NCI-H2227 (cell line): ENCODE results near the gene DCHS1.
"Not testable (repeated sequence)": the region's sequence is repeated elsewhere in the genome, so short reads cannot be mapped to it uniquely, and the experiment has no call there.

Experiments
- DNase-seq: peaks from one replicate; lab custom pipeline; 2025; ENCODE audit not compliant: unreplicated experiment; lab: John Stamatoyannopoulos, UW

Gene DCHS1, protein sequence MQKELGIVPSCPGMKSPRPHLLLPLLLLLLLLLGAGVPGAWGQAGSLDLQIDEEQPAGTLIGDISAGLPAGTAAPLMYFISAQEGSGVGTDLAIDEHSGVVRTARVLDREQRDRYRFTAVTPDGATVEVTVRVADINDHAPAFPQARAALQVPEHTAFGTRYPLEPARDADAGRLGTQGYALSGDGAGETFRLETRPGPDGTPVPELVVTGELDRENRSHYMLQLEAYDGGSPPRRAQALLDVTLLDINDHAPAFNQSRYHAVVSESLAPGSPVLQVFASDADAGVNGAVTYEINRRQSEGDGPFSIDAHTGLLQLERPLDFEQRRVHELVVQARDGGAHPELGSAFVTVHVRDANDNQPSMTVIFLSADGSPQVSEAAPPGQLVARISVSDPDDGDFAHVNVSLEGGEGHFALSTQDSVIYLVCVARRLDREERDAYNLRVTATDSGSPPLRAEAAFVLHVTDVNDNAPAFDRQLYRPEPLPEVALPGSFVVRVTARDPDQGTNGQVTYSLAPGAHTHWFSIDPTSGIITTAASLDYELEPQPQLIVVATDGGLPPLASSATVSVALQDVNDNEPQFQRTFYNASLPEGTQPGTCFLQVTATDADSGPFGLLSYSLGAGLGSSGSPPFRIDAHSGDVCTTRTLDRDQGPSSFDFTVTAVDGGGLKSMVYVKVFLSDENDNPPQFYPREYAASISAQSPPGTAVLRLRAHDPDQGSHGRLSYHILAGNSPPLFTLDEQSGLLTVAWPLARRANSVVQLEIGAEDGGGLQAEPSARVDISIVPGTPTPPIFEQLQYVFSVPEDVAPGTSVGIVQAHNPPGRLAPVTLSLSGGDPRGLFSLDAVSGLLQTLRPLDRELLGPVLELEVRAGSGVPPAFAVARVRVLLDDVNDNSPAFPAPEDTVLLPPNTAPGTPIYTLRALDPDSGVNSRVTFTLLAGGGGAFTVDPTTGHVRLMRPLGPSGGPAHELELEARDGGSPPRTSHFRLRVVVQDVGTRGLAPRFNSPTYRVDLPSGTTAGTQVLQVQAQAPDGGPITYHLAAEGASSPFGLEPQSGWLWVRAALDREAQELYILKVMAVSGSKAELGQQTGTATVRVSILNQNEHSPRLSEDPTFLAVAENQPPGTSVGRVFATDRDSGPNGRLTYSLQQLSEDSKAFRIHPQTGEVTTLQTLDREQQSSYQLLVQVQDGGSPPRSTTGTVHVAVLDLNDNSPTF (N-terminal part only)

DNA sequence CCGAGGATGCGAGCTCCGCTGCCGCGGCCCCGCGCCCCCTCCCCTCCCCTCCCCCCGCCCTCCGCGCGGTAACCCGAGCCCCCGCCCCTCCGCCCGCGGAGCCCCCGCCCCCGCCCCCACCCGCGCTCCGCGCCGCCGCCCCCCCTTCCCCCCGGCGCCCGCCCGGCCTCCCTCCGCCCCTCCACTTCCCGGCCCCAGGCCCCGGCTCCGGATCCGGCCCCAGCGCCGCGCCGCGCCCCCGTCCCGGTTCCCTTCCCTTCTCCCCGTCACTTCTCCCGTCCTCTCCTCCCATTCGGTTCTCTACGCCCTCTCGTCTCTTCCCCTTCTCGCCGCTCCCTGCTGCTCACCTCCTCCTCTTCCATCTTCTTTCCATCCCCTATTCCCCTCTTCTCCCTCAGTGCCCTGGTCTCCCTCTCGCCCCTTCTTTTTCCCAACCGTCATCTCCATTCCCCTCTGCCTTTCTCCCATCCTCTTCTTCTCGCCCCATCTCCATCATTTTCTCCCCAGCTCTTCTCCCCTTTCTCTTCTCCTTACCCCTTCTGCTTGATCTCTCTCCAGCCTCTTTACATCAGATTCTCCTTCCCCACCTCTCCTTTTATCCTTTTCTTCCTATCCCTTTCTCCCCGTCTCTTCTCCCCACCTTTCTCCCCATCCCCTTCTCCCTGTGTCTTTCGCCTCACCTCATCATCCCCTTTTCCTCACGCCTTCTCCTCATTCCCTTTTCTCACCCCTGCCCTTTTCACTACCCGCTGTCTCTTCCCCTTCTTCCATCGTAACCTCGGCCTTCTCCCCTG is at the start of gene DCHS1:
DCHS1 (minus strand) TSS at position 20 of the 794 bp plus-strand sequence. CDS start 14,196 bp downstream, outside the sequence.
- DNase-seq, result peak; percentile 71

DNA sequence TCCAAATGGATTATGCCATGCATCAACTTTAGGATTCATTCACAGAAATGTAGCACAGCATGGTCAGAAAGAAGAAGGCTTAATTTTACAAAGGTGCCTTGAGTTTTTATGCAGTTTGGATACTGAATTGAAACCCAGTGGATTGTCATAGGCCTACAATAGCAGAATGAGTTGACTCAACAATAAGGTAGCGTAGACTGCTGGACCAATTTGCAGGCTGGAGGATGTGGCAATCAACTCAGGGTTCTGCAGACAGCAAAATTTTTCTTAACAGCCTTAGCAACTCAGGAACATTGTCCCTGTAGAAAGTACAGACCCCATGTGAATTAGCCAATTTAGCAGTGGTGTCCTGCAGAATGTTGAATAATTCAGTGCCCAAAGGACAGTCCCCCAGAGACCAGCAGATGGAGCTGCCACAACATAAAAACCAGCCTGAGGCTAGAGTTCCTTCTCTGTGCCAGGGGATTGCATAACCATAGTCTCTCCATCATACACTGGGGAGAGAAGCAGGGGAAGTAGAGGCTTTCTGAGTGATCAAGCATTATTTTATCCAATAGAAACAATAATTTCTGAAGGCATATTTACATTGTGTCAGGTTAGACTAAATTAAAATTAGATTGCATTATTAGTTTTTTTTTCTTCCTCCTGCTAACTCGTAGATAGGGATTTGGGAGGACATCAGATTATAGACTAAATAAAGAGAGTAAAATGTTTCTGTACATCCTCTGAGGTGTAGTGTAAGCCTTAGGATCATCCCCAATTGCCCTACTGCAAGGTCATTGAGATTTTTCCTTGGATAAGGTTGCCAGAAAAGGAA is 47.8 kb upstream of the DCHS1 start:
- DNase-seq, result peak; percentile 50

DNA sequence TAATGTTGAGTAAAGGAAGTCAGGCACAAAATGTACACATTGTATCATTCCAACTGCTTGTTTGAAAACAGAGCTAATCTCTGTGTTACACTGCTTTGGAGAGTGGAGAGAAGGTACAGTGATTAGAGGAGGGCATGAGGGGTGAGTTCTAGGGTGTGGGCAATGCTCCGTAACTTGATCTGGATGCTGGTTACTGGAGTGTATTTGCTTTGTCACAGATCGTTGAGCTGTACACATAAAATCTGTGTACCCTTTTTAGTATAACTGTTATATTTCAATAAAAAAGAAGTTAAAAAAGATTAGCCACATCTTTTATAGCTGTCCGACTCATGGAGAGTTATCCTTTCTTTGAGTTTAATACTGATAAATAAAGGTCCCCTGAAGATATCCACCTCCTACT is 46.3 kb upstream of the DCHS1 start:
- DNase-seq, result not testable (repeated sequence)

DNA sequence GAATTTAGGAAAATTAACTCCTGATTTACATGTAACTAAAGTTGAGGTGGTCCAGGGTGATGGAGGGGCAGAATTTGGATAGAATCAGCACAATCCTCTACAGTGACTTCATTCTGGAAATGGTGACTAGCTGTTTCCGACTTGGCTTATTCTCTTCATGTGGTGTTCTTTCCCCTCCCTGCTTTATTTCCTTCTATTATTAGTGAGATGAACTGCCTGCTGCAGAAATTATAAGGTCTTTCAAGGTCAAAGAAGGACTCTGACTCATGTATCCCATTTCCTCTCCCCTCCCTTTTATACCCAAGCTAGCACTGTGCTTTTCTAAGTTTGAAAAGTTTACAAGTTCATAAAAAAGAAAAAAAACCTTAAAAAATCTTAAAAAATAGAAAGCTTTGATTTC is 39.8 kb upstream of the DCHS1 start:
- no peak for DNase-seq

DNA sequence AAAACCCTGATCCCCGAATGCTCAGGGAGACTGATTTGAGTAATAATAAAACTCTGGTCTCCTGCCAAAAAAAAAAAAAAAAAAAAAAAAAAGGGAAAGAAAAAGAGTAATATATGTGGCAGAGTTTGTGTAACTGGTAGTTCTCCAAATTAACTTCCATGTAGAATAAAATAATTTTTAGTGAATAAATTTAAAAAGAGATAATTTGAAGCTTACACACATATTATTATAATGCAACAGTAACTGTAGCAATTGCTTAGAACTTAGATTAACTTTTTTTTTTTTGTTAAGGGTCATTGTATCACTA is 38.6 kb upstream of the DCHS1 start:
- DNase-seq, result no peak

DNA sequence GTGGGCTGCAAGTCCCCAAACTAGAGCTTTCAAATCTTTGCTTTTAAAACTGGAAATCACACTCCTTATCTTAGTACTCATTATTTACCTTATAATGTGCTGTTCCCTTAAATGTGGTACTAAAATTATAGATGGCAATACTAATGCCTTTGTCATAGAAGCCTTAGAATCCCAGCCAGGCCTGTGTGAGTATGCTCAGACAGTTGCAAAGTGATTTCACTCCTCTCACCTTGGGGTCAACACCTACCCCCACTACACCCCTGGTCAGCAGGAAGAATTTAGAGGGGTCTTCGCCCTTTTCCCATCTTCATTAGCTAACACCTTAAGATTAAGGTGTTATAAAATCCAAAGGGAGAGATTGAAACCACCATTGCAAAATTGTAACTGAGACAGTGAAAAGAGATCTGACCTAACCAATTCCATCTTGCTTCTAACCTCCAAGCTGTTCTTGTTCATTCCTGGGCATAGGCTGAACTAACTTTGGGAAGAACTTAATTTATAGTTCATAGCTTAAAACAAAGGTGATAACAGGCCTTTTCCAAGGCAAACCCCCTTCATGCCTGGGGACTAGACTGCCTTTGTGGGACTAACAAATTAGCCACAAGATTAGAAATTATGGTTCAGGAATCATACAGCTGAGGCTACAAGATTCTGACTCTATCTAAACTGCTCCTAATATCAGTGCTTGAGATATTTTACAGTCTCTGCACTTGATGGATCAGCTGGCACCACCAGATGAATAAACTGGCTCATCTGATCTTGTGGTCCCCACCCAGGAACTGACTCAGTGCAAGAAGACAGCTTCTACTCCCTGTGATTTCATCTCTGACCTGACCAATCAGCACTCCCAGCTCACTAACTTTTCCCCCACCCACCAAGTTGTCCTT is 38.0 kb upstream of the DCHS1 start:
- no peak for DNase-seq

DNA sequence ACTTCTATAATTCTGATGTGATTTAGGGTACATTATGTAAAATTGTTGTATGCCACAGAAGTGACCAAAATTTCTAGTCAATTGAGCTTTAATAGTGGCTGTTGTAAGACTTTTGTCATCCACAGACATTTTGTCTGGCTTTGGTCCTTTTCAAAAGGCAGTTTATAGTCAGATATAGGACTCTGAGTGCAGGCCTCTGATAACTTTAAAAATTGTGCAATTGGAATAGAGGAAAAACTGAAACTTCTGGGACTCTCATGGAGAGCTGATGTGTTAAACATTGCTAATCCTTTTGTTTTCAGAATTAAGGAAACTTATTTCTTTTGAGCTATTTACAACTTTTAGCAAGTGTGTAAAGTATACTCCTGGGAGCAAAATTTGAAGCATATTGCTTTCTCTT is 36.5 kb upstream of the DCHS1 start:
- no peak for DNase-seq

DNA sequence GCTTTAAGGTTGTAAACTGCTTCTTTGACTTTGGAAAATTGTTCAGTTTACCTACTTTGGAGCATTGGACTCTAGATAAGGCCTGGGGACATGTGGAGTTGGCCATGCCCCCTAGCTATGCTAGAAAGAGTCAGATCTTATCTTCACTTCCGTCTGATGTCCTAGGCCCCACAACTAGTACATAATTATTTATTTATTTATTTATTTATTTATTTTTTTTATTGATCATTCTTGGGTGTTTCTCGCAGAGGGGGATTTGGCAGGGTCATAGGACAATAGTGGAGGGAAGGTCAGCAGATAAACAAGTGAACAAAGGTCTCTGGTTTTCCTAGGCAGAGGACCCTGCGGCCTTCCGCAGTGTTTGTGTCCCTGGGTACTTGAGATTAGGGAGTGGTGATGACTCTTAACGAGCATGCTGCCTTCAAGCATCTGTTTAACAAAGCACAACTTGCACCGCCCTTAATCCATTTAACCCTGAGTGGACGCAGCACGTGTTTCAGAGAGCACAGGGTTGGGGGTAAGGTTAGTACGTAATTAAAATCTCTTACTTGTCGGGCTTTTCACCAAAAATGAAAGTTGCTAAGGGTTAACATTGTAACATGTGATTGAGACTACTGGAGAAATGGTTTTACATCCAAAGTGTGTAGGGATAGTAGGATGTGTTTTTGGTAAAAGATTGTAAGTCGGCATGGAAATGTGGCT is 35.0 kb upstream of the DCHS1 start:
- DNase-seq, result not testable (repeated sequence)

DNA sequence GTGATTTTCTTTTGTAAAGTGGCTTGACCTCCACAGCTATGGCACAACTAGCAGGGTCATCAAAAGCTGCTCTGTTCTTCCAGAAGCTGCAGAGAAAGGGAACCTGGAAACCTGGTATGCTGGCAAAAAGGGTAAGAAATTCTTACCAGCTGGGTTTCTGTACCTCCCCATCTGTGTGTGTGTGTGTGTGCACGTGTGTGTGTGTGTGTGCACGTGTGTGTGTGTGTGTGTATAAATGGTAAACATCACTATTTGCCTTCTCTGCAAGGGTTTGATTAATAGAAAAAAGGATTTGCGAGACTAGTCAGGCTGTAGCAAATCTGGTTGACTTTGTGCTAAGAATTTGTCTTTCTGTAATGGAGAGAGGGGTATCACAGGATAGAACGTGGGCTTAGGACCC is 32.3 kb upstream of the DCHS1 start:
- DNase-seq, result no peak

DNA sequence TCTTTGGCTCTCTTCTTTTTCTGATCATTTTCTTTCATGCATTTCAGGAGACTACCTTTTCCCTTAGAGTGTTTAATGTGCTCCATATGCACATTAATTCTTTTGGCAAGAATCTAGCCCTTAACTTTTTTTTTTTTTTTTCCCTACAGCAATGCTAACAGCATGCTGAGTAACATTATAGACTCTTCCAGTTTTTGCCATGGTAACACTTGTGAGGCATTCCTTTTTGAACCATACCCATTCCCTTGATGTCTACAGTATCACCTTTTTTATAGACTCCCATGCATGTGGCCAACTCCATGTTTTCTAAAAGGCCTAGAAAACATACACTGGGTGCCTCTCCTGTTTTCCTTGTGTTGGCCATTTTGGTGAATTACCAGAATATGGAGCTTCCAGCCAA is 30.4 kb upstream of the DCHS1 start:
- DNase-seq, result no peak

DNA sequence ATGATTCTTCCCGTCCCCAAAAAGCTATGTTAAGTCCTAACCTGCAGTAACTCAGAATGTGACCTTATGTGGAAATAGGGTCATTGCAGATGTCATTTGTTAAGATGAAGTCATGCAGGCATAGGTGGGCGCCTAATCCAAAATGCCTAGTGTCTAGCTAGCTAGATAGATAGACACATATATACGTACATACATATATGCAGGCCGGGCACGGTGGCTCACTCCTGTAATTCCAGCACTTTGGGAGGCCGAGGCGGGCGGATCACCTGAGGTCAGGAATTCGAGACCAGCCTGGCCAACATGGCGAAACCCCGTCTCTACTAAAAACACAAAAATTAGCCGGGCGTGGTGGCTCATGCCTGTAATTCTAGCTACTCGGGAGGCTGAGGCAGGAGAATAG is 28.5 kb upstream of the DCHS1 start:
- not testable (repeated sequence) for DNase-seq

DNA sequence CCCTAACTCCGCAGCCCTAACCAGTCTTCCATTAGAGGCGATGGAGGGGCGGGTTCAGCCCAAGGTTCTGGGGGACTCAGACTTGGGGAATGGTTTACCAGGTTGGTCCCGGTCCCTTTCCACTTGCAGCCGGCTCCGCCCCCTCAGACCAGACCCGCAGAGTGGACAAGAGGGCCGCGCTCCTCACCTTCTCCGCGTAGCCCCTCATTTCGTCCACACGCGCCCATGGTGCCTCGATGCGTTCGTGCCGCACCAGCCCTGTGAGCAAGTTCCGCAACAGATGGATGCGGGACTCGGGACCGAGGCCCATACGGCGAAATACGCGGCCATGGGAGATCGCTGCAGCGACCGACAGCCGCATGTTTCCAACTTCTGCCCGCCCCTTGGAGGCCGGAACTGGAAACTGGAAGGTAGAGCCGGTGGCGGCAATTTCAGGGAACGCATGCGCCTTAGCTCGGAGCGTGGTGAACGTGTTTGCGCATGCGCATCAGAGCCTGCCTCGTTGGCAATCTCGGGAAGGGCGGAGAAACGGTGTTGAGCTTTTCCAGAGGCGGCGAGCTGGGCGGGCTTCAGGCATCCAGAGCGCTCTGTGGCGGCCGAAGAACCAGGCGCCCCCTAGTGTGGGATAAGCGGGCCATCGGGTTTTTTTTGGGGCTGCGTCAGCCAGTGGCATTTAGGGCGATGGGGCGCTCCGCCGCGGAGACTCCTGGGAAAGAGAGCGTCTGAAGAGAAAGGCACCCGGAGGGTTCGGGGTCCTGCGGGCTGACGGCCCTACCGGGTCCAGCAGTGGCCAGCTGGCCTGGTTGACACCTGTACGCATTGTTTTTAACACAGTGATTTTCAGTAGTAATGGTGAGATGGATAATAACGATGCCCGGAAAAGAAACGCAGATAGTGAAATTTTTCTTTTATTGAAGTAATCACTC is 27.6 kb upstream of the DCHS1 start, which contains the start of gene MRPL17:
MRPL17 (minus strand) TSS at position 405 of the 926 bp plus-strand sequence; CDS start at position 361, 44 bp downstream.
- peak; percentile 100 for DNase-seq

DNA sequence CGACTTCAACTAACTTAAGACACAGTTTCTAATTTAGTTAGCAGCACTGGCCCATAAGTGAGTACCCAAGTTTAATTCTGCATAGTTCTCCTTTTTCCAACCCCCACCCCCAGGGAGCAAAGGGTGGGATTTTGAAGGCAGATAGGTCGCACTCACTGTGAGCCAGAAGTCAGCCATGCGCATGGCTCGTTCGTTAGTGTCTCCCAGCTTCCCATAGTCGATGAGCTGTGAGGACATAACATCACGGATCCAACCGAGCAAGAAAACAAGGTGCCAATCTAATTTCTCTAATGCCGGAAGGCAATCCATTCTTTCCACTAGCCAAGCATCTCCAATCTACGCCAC is 27.0 kb upstream of the DCHS1 start:
- DNase-seq, result no peak

DNA sequence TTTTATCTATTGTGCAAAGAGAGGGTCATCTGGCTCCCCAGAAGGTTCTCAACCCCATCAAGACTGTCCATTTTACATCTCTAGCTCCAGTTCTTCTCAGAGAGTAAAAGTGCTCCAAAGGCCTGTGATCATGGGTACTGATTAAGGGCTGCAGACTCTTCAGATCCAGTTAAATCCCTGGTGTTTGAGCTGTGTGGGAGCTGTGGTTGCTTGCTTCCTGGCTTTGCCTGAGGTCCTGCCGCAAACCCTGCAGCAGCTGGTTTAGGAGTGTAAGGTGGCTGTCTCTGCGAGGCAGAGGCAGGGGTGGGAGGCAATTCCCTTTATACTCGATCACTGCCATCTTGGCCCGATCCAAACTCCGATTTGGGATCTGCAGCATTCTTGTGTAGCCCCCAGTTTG is 26.3 kb upstream of the DCHS1 start:
- no peak for DNase-seq

DNA sequence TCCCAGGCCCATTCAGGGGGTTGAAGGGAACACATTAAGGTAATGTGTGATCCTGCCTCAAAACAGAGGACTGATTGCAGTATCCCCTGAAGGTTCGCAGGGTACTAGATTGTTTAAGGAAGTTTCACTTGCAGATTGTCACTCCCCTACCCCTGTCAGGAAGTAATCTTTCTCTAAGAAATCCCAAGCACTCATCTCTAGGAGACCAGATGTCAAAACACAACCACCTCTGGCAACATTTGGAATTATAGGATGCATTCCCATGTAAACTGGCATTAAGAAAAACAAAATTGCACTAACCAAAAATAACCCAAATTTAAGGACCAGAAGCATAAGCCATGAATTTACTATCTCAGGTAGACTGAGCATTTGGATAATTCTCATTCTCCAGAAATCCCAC is 25.9 kb upstream of the DCHS1 start:
- no peak for DNase-seq

DNA sequence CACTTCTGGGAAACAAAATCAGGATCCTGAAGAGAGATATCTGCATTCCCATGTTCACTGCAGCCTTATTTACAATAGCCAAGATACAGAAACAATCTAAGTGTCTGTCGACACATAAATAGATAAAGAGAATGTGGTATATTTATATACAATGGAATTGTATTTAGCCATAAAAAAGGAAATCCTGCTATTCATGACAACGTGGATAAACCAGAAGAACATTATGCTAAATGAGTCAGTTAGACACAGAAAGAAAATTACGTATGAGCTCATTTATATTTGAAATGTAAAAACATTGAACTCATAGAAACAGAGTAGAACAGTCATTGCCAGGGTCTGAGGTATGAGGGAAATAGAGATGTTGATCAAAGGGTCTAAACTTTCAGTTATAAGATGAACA is 21.4 kb upstream of the DCHS1 start:
- no peak for DNase-seq

DNA sequence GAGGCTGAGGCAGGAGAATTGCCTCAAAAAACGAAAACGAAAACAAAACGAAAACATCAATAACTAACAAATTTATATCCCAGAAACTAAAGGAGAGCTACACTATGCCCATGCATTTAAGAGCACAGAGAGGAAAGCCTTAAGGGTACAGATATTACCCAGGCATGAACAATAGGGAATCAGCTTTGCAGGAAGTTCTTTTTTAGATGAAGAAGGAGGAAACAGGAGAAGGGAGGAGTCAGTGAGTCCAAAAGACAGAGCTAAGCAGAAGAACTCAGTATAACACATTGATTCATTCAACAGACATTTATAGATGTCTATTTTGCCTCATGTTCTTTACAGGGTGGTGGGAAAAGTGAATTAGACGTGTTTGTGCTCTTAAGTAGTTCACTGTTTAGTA is 19.3 kb upstream of the DCHS1 start:
- DNase-seq, result no peak
